B cell (primary cell): ENCODE measurements around the gene PIMREG.

Experiments
- EZH2 ChIP-seq: IDR thresholded peaks from 2 replicates; pipeline ENCODE4 v1.6.1; 2012; ENCODE audit warnings: borderline replicate concordance, low read depth, mild to moderate bottlenecking, moderate library complexity, low read length; ENCODE audit not compliant: insufficient read depth, poor library complexity, severe bottlenecking
- TF ChIP-seq, protein P1 (sequence below): fragments of 200-600 bp; IDR thresholded peaks from one replicate; pipeline ENCODE4 v1.8.0; 2022; ENCODE audit warnings: antibody characterized with exemption, mild to moderate bottlenecking

- TF ChIP-seq, protein P1, sequence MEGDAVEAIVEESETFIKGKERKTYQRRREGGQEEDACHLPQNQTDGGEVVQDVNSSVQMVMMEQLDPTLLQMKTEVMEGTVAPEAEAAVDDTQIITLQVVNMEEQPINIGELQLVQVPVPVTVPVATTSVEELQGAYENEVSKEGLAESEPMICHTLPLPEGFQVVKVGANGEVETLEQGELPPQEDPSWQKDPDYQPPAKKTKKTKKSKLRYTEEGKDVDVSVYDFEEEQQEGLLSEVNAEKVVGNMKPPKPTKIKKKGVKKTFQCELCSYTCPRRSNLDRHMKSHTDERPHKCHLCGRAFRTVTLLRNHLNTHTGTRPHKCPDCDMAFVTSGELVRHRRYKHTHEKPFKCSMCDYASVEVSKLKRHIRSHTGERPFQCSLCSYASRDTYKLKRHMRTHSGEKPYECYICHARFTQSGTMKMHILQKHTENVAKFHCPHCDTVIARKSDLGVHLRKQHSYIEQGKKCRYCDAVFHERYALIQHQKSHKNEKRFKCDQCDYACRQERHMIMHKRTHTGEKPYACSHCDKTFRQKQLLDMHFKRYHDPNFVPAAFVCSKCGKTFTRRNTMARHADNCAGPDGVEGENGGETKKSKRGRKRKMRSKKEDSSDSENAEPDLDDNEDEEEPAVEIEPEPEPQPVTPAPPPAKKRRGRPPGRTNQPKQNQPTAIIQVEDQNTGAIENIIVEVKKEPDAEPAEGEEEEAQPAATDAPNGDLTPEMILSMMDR, result no peak
- no peak for TF ChIP-seq EZH2
These were observed 10.5 kb downstream of the PIMREG start for GRCh38 chr17:6454495-6455320.
